ENCODE results near the gene BRS3. TPM values are rescaled to one million over a fixed set of nuclear protein-coding genes. Genes with fewer than 3 reads are reported as not detected.

The BRS3 gene
- total RNA-seq, 2 donors from 2014 or later, result not detected

- peaks cover 11% of the 10 kb centered on the region for H3K4me1 ChIP-seq
- peak overlapping the region; percentile 7 to 22 for H3K4me3 ChIP-seq
- peak overlapping the region; percentile 79 to 97 (median 89) for H3K27ac ChIP-seq
- H3K27me3 ChIP-seq, result no peaks in the 10 kb centered on the region
- ATAC-seq, result no peak
- TF ChIP-seq POLR2A (IDR thresholded peaks at IDR 0.05) (no peak), CTCF (IDR thresholded peaks at IDR 0.05) (no peak)
- no peak for DNase-seq
- no peaks in the 10 kb centered on the region for H3K36me3 ChIP-seq (replicated peaks in 1 of 2; ENCODE audit: insufficient read depth in 1 of 2, low read depth in 2 of 2)
- intact Hi-C loops (cut with DNase I), result no loop called here
- 0 to 4% methylated on average over 11 to 13 of the region's 13 CpGs for WGBS, 2 donors
- no peaks in the 10 kb centered on the region for H3K9me3 ChIP-seq
Observed at GRCh38 chrX:136496186-136496763, 8.5 kb downstream of the BRS3 start.

DNA sequence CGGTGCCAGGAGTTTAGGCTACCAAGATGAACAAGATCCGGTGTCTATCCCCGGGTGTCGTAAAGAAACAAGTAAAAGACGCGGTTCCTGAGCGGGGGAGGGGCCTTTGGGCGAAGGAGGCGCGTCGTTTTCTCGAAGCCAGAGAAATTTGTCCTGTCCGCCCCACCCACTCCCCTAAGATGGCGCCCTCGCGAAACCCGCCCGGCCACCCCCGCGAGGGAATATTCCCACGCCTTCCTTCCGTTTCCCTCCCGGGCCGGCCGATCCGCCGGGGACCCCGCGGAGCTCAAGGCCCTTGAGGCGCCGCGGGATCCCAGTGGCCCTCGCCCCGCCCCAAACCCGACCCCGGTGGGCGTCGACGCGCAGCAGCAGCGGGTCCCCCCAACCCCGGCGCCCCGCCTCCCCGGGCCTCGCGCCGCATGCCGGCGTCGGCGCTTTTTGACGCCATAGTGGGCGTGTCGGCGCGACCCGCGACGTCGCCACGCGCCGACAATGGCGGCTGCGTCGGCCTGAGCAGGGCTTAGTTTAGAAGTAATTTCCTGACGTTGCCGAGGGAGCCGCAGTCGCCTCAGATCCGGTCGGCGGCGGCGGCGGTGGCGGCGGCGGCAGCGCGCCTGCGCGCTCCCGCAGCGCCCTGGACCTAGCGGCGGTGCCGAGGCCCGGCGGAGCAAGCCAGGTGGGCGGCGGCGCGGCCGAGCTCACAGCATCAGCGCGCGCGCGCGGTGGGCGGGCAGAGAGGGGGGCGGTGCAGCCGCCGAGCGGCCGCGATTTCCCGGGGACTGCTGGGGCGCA, 9.2 kb downstream of the BRS3 start:
- WGBS, 2 donors, result 0% methylated on average over 7 to 33 of the region's 111 CpGs
- peak; percentile 92 for ATAC-seq

GRCh38 chrX:136497556-136498052, 9.9 kb downstream of the BRS3 start, which contains the start of gene HTATSF1:
HTATSF1 (plus strand) TSS chrX:136497592; CDS start chrX:136497685, 93 bp downstream.
- Histone ChIP-seq H3K36me3 (replicated peaks in 1 of 2; ENCODE audit: insufficient read depth in 1 of 2, low read depth in 2 of 2) (no peaks in the 10 kb centered on the region), H3K27ac (peak within 1 kb of the TSS; percentile 79 to 97 (median 89)), H3K27me3 (no peaks in the 10 kb centered on the region), H3K9me3 (no peaks in the 10 kb centered on the region), H3K4me1 (peaks cover 11% of the 10 kb centered on the region), H3K4me3 (peak within 1 kb of the TSS; percentile 27 to 60)
- intact Hi-C loops (cut with DNase I), result no loop called here
- TF ChIP-seq POLR2A (IDR thresholded peaks at IDR 0.05) (no peak), CTCF (IDR thresholded peaks at IDR 0.05) (no peak)
- ATAC-seq, result peak; percentile 7
- no peak for DNase-seq
- 0 to 4% methylated on average over 4 to 24 of the region's 35 CpGs for WGBS, 2 donors

More for the DNA sequence above, 9.2 kb downstream of the BRS3 start:
- H3K4me1 ChIP-seq, result peaks cover 11% of the 10 kb centered on the region
- intact Hi-C loops (cut with DNase I), result no loop called here
- no peaks in the 10 kb centered on the region for H3K9me3 ChIP-seq
- no peaks in the 10 kb centered on the region for H3K36me3 ChIP-seq (replicated peaks in 1 of 2; ENCODE audit: insufficient read depth in 1 of 2, low read depth in 2 of 2)
- DNase-seq, result peak; percentile 76 to 87 (median 82)
- H3K27ac ChIP-seq, result peak overlapping the region; percentile 79 to 97 (median 89)
- H3K4me3 ChIP-seq, result peak overlapping the region; percentile 22 to 60
- peak; percentile 31 to 42 (median 41) for TF ChIP-seq POLR2A (IDR thresholded peaks at IDR 0.05)
- peak in 1 of 7 experiments; percentile 3 for TF ChIP-seq CTCF (IDR thresholded peaks at IDR 0.05)
- no peaks in the 10 kb centered on the region for H3K27me3 ChIP-seq

DNA sequence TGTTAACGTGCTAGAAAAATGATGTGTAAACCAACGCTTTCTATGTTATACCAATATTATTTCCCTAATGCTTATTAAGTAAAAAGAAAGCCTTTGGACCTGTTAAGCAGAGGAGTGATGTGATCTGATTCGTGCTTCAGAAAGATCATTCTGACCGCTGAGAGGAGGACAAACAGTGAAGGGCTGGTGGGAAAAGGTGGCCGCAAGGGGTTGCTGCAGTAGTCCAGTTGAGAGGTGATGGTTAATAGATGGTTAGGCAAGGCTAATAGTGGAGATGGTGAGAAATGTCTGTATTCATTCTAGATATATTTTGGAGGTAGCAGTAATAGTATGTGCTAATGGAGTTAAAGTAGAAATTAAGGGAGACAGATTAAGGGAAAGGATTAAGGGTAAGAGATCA, 31.3 kb downstream of the BRS3 start:
- TF ChIP-seq CTCF (IDR thresholded peaks at IDR 0.05) (no peak), POLR2A (IDR thresholded peaks at IDR 0.05) (no peak)
- intact Hi-C loops (cut with DNase I), result no loop called here
- H3K36me3 ChIP-seq (replicated peaks in 1 of 2; ENCODE audit: insufficient read depth in 1 of 2, low read depth in 2 of 2), result no peaks in the 10 kb centered on the region
- H3K9me3 ChIP-seq, result no peaks in the 10 kb centered on the region
- DNase-seq (no peak), ATAC-seq (no peak)
- no peaks in the 10 kb centered on the region for H3K4me1 ChIP-seq
- H3K27me3 ChIP-seq, result no peaks in the 10 kb centered on the region
- H3K4me3 ChIP-seq, result no peak overlapping the region
- 53 to 59% methylated on average over 5 of the region's 5 CpGs for WGBS, 2 donors
- H3K27ac ChIP-seq, result no peak overlapping the region

Data from body of pancreas (tissue), 4 donors.